ENCODE results near the gene MLH3.

- TF ChIP-seq EZH2 (IDR thresholded peaks at IDR 0.05) (no peak), POLR2AphosphoS5 (IDR thresholded peaks at IDR 0.05; ENCODE audit: borderline replicate concordance, low read depth, low read length) (no peak), FOXP2 (optimal IDR thresholded peaks at IDR 0.05; ENCODE audit: control extremely low read depth, extremely low read length, insufficient read depth) (no peak)
Observed at GRCh38 chr14:75005357-75005756, 45.9 kb downstream of the MLH3 start.

Data from SK-N-MC (cell line).